Glomerular visceral epithelial cell (primary cell): ENCODE measurements around the gene ASPSCR1.

Experiments
- DNase-seq: peaks from one replicate; pipeline ENCODE4 v3.0.0-alpha.2; 2016; ENCODE audit errors: extremely low spot score

ASPSCR1 gene

GRCh38 chr17:82012640-82013295 is 35.3 kb downstream of the ASPSCR1 start:
- no peak for DNase-seq

- no peak for DNase-seq
Observed at GRCh38 chr17:82013341-82013740, 35.9 kb downstream of the ASPSCR1 start.

DNA sequence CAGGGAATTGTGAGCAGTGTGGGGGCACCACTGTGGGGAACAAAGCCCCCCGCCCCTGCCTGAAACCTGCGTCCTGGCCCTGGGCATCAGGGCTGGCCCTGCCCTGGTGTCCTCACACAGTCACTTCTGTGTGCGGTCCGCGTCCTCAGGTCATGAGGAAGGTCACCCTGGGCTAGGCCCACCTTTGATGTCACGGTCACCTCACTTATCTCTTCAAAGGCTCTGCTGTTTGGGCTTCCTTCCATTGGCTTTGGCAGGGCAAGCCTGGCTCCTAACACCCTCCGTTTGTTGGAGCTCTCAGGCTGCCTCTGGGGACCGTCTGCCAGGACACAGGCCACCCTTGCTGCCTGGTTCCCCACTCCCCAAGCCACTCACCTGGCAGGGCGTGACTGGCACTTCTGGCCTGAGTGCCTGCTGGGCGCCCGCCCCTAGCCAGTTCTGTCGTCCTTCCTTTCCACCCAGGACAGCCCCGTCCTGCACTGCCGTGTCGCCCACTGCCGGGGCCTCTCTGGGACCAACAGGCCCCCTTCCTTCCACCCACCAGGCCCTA is 36.4 kb downstream of the ASPSCR1 start:
- no peak for DNase-seq

DNA sequence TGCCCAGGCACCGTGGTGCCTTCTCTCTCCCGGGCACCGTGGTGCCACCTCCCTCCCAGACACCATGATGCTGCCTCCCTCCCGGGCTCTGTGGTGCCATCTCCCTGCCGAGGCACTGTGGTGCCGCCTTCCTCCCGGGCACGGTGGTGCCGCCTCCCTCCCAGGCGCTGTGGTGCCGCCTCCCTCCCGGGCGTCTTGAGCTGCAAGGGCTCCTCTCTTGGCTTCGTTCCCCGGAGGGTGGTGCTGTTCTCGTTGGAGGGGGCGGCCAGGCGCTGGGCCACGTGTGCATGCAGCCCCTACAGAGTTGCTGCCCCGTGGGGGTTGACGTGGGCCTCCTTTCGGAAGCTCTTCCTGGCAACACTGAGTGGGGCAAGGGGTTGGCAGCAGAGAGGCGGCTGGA is 37.0 kb downstream of the ASPSCR1 start:
- DNase-seq, result no peak

- no peak for DNase-seq
Observed at GRCh38 chr17:82014971-82015310, 37.5 kb downstream of the ASPSCR1 start.

GRCh38 chr17:82015311-82015971 is 38.0 kb downstream of the ASPSCR1 start:
- DNase-seq, result no peak

- no peak for DNase-seq
Observed at GRCh38 chr17:82016061-82016874, 38.8 kb downstream of the ASPSCR1 start.

DNA sequence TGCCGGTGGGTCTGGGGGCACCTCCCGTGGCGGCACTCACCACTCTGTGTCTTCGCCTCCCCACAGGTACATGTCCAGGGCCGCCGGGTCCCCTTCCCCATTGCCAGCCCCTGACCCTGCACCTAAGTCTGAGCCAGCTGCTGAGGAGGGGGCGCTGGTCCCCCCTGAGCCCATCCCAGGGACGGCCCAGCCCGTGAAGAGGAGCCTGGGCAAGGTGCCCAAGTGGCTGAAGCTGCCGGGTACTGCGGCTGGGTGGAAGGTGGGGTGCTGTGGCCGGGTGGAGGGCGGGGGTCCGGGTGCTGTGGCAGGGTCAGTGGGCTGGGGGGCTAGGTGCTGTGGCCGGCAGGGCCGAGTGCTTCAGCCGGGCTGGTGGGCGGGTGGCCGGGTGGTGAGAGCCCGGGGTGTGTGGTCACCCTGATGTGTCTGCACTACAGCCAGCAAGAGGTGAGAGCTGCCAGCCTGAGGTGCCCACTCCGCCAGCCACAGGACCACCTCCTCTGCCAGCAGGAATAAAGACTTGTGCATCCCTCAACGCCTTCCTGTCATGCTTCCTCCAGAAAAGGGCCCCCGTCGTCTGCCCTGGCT is 39.5 kb downstream of the ASPSCR1 start:
- no peak for DNase-seq

- DNase-seq, result no peak
Observed at GRCh38 chr17:82017612-82018151, 40.3 kb downstream of the ASPSCR1 start.

DNA sequence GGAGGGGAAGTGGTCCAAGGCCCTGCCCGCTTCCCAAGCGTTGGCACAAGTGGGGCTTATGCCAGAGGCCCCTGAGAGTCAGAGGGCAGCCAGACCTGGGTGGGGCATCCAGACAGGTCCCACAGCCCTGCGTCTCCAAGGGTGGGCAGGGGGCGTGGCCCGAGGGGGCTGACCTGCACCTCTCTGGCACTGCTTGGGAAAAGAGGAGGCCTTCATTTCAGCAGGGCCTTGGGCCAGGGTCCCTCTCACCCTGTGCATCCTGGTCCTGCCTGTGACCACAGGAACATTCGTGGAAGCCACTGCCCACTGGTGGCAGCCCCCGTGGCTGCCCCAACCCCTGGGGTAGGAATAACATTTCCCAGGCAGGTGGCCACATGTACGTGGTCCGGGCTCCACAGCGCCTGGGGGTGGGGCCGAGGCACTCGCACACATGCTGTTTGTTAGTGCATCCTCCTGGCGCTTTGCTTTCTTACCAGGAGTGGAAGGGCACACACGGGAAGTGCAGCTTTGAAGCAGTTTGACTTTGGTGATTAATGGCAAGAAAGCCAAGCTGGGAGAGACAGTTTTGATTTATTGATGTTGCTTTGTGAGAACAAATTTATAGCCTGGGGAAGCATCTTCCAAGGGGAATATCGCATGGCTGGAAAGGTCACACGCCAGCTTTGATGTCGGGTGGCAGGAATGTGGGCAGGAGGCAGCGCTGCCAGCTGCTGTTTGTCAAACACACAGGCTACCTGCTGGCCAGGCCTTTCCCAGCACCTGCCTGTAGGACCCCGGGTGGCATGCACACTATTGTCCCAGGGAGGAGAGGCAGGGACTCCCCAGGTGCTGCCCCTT is 40.9 kb downstream of the ASPSCR1 start:
- DNase-seq, result no peak

- no peak for DNase-seq
Observed at GRCh38 chr17:82018989-82019689, 41.7 kb downstream of the ASPSCR1 start.

- peak; percentile 32 for DNase-seq
Observed at GRCh38 chr17:82019690-82020571, 42.5 kb downstream of the ASPSCR1 start.

DNA sequence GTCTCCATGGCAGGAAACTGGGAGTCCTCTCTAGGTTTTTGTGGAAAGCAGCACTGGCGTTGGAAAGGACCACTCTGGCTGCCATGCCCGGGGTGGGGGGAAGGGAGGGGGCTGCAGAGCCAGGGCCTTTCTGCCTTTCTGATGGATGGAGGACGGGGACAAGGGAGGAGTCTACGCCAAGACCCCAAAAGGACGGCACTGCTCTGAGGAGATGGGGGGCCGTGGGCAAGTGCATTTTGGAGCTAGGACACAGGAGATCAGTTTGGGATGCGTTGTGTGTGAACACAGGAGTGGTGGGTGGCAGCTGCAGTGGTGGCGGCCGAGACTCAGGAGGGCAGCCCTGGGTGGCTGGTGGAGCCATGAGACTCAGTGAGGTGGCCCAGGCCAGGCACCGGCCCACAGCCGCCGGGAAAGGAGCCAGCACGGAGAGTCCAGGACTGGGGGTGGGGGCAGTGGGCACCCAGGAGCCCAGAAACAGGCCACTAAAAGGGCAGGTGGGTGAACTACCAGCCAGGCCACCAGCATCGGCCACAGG is 43.2 kb downstream of the ASPSCR1 start:
- no peak for DNase-seq

DNA sequence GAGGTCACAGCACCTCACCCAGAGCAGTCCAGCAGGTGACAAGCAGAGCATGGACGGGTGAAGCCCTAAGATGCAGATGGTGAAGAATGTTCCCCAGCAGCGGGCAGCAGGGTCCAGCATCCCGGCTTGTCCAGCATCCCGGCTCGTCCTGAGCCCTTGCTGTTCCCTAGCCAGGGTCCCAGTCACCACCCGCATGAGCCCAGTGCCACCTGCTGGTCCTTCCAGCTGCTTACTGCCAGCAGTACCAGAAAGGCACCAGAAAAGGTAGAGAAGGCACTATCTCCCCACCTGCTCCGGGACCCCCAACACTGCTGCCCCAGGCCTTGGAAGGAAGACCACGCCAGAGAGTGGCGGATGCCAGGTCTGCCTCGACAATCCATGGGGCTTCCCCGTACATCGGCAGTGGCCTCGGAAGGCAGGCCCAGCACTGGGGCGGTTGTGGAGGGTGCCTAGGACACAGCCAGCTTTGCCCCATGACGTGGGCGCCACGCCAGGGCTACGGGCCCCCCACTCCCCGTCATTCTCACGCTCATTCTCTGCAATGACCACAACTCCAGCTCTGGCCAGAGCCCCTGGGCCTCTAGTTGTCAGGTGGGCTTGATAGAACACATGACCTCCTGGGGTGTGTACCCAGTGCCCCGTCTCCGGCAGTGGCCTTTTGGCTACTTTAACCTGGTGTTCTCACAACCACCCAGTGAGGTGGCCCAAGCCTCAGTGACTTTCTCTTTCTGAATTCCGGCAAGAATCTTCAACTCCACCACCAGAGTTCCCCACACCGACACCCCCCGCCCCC is 43.9 kb downstream of the ASPSCR1 start:
- peak; percentile 84 for DNase-seq

GRCh38 chr17:82021900-82022309 is 44.5 kb downstream of the ASPSCR1 start:
- DNase-seq, result no peak

DNA sequence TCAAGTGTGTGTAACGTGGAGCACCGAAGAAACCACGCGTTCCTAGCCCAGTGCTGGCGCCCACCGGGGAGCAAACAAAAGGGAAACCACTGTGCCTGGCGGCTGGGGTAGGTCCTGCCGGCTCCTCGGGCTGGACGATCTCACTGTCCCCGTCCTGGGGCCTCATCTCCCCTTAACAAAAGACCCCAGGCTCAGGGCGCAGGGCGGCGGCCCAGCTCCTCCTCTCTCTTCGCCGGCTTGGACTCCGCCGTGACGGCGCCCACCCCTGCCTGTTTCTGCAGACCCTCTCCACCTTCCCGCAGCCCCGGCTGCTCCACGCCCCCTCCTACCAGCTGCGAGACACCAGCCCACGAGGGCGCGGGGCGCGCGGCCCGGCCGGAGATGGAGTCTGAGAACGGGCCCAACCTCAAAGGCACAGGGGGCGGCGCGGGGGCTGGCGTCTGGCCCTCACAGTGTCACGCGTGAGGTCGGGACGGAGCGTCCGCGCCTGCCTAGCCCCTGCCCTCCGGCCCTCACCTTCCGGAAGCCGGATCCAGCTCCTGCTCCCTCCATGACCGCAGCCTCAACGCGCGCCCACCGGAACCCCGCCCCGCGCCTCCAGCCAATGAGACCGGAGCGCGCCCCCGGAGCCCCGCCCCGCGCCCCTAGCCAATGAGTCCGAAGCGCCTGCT is 45.0 kb downstream of the ASPSCR1 start, which contains the start of gene CENPX:
Gene CENPX, minus strand, starts transcription at position 569 of the 671 bp plus-strand sequence. Its CDS starts 17 bp downstream, at position 552.
- DNase-seq, result no peak

- peak; percentile 100 for DNase-seq
Observed at GRCh38 chr17:82022981-82023446, 45.6 kb downstream of the ASPSCR1 start, which contains the start of gene LRRC45. Gene LRRC45 (plus strand): TSS chr17:82023305. CDS start chr17:82023644, 339 bp downstream.
